Measurements from ENCODE around the gene JAML.

Gene JAML

DNA sequence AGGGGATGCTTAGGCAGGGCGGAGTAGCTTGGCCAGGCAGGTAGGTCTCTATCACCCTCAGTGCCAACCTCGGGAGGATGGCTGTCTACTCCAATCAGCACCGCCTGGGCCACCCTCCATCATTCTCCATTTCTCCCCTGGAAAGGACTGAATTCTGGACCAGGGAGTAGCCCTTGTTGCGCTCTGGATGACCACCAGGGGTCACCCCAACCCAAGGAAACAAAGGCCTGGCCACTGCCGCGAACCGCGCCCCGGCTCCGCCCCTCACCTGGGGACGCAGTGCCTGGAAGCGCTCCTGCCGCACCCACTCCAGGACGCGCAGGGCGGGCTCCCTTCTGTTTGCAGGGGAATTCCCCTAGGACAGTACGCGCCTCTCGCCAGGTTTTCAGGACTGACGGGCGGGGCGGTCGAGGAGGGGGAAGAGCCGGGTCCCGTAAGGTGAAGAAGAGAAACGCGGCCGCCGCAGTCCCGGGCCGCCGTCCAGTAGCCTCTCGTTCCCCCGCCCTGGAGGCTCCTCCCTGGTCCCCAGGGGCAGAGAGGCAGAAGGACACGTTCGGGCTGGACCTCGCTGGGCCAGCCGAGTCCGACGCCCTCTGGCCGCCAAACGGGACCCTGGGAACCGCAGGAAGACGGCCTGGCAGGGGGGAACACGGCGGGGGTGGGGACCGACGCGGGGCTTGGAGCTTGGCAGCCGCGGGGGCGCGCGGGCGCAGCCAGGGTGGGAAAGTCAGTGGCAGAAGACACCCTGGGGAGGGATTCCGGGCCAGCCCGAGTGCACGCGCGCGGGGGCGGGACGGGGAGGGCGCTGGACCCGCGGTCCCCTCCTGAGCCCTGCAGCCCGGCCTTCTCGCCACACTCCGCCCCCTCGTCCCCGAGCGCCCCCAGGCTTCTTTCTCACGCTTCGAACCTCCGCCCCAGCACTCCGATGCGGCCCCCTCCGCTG, 79.3 kb downstream of the JAML start:
- peak; percentile 59 for DNase-seq (ENCODE audit: low spot score)

DNA sequence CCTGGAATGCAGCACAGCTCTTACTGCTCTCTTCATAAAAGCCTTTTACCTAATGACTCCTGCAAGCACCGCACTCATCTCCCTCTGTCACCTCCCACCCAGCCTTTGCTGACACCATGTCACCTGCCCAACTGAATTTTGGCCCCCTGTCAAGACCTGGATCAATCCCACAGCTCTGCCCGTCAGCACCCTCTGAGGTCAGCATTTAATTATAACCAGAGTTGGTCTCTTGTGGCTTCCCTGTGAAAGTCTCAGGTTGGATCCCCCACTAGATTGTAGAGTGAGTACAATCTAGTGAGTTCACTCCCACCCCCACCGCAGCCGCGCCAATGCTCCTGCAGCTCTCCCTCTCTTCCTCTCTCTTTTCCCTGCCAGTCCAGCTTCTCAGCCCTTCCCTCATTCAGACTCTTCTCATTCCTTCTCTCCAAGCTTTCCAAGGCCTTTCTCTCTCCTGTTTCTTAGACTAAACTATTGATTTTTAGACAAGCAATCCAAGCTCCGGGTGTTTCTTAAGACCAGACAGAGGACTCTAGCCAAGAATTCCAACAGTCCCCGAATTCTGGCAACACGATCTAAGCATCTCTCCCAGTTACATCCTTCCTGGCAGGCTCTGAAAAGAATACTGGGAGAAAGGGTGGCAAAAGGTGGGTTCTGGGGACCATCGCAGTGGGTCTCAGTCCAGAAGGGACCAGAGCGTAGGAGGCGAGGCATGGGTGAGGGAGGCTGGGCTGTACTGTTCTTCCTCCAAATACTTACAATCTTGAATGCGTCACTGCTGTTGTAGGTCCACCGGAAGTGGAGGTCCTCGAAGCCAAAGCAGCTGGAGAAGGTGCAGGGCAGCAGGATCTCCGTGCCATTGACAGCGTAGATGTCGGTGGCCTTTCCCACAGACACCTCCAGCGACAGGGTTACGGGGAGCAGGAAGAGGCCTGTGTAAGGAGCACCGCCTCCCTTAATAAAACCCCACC, 80.2 kb downstream of the JAML start:
- no peak for DNase-seq (ENCODE audit: low spot score)
